ENCODE results near the gene TBATA.

The TBATA gene

GRCh38 chr10:70785190-70785589, at the start of gene TBATA:
TSS of gene TBATA (minus strand) at chr10:70785377. CDS start at chr10:70783379, 1,998 bp downstream.
- H3K4me1 ChIP-seq (ENCODE audit: insufficient read depth, poor library complexity, severe bottlenecking), result no peaks in the 10 kb centered on the region
- no peaks in the 10 kb centered on the region for H3K9me3 ChIP-seq (ENCODE audit: severe bottlenecking)
- no peaks in the 10 kb centered on the region for H3K36me3 ChIP-seq (ENCODE audit: low read depth)
- ATAC-seq (ENCODE audit: low read depth), result no peak
- no peak for DNase-seq (ENCODE audit: low spot score)
- no peak for TF ChIP-seq CTCF (IDR thresholded peaks at IDR 0.05; ENCODE audit: poor library complexity, severe bottlenecking)
- H3K4me3 ChIP-seq (ENCODE audit: severe bottlenecking), result no peak within 1 kb of the TSS
- no peak within 1 kb of the TSS for H3K27ac ChIP-seq (ENCODE audit: poor library complexity, severe bottlenecking)
- H3K27me3 ChIP-seq (ENCODE audit: insufficient read depth, poor library complexity, severe bottlenecking), result no peaks in the 10 kb centered on the region

- ATAC-seq (ENCODE audit: low read depth), result no peak
- no peak overlapping the region for H3K27ac ChIP-seq (ENCODE audit: poor library complexity, severe bottlenecking)
- DNase-seq (ENCODE audit: low spot score), result no peak
- peaks cover 52% of the 10 kb centered on the region for H3K36me3 ChIP-seq (ENCODE audit: low read depth)
- no peaks in the 10 kb centered on the region for H3K27me3 ChIP-seq (ENCODE audit: insufficient read depth, poor library complexity, severe bottlenecking)
- no peak for TF ChIP-seq CTCF (IDR thresholded peaks at IDR 0.05; ENCODE audit: poor library complexity, severe bottlenecking)
- no peak overlapping the region for H3K4me3 ChIP-seq (ENCODE audit: severe bottlenecking)
- no peaks in the 10 kb centered on the region for H3K9me3 ChIP-seq (ENCODE audit: severe bottlenecking)
- peaks cover 34% of the 10 kb centered on the region for H3K4me1 ChIP-seq (ENCODE audit: insufficient read depth, poor library complexity, severe bottlenecking)
Observed at GRCh38 chr10:70834441-70835151, 49.4 kb upstream of the TBATA start.

GRCh38 chr10:70834021-70834420, 48.8 kb upstream of the TBATA start:
- no peak for ATAC-seq (ENCODE audit: low read depth)

GRCh38 chr10:70833601-70834000, 48.4 kb upstream of the TBATA start:
- Histone ChIP-seq H3K9me3 (ENCODE audit: severe bottlenecking) (no peaks in the 10 kb centered on the region), H3K27me3 (ENCODE audit: insufficient read depth, poor library complexity, severe bottlenecking) (no peaks in the 10 kb centered on the region), H3K36me3 (ENCODE audit: low read depth) (peaks cover 42% of the 10 kb centered on the region), H3K27ac (ENCODE audit: poor library complexity, severe bottlenecking) (peak overlapping the region; percentile 68), H3K4me3 (ENCODE audit: severe bottlenecking) (no peak overlapping the region), H3K4me1 (ENCODE audit: insufficient read depth, poor library complexity, severe bottlenecking) (peaks cover 38% of the 10 kb centered on the region)
- no peak for TF ChIP-seq CTCF (IDR thresholded peaks at IDR 0.05; ENCODE audit: poor library complexity, severe bottlenecking)
- no peak for ATAC-seq (ENCODE audit: low read depth)
- no peak for DNase-seq (ENCODE audit: low spot score)

More at GRCh38 chr10:70834021-70834420, 48.8 kb upstream of the TBATA start:
- no peaks in the 10 kb centered on the region for H3K27me3 ChIP-seq (ENCODE audit: insufficient read depth, poor library complexity, severe bottlenecking)
- DNase-seq (ENCODE audit: low spot score), result no peak
- H3K27ac ChIP-seq (ENCODE audit: poor library complexity, severe bottlenecking), result peak overlapping the region; percentile 68
- no peaks in the 10 kb centered on the region for H3K9me3 ChIP-seq (ENCODE audit: severe bottlenecking)
- peaks cover 46% of the 10 kb centered on the region for H3K36me3 ChIP-seq (ENCODE audit: low read depth)
- no peak overlapping the region for H3K4me3 ChIP-seq (ENCODE audit: severe bottlenecking)
- no peak for TF ChIP-seq CTCF (IDR thresholded peaks at IDR 0.05; ENCODE audit: poor library complexity, severe bottlenecking)
- H3K4me1 ChIP-seq (ENCODE audit: insufficient read depth, poor library complexity, severe bottlenecking), result peaks cover 38% of the 10 kb centered on the region

Data from RWPE2 (cell line).